Activated CD8-positive, alpha-beta memory T cell treated with anti-CD3 and anti-CD28 coated beads for 4 hours (primary cell): Measurements from ENCODE around the gene EIF4B.

ENCODE experiments used
- DNase-seq, 2 donors: peaks; one replicate each; pipeline ENCODE4 v3.0.0-alpha.2; 2020; ENCODE audit warnings: low read depth in 2 of 2

EIF4B gene

DNA sequence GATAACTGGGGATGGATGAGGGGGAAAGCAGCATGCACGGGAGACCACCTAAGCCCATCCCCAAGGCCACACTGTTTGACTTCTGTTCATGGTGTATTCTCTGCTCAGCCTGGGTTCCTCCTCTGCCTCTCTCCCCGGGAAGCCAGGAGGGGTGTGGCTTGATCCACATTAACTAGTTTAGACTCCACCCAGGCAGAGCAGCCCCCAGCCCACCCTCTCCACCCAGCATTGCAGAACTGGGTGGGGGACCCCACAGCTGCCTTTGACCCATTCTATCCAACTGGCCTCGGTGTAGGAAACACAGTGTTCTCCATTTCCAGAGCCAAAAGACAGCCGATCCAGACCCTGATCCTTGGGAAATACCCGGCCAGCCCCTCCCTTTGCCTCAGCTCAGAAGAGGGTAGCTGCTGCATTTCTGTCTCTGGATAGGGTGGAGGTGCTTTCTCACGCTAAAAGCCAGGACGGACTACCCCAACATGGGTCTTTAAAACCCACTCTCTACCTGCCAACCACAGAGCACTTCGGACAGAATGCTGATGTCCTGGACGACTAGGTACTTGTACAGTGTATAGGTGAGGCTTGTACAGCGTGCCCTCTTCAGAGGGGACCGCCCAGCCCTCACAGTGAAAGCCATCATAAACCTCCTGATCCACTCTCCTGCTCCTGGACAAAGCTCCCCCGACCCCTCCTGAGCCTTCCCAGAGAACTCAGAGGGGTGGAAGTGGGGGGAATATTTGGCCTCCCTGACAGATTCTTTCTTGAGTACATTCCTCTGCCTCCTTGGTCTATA is 63.6 kb downstream of the EIF4B start:
- no peak for DNase-seq

DNA sequence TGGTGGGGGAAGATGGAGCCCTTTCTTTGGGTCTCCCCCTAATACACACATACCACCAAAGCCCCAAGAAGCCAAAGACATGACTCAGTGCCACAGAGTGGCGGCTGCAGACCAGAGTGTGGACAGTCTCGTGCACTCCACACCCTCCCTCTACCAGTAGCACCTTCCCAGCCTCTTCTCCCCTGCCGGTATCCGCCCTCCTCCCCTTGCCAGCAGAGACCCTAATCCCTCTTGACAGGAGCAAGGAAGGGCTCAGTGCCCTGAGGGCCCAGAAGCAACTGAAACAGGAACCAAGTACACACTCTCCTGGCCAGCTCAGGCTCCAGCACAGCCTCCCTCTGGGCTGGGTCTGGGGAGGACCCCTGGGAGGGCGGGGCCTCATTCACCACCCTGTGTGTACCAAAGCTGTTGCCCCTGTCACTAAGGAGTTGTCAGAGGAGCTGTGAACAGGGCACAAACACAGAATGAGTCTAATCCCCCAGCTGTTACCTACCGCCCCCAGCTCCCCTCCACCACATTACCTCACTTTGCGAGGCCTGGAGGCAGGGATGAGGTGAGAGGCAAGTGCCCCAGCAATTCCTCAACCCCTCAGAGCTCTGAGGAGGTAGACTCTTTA is 64.7 kb downstream of the EIF4B start:
- no peak for DNase-seq

DNA sequence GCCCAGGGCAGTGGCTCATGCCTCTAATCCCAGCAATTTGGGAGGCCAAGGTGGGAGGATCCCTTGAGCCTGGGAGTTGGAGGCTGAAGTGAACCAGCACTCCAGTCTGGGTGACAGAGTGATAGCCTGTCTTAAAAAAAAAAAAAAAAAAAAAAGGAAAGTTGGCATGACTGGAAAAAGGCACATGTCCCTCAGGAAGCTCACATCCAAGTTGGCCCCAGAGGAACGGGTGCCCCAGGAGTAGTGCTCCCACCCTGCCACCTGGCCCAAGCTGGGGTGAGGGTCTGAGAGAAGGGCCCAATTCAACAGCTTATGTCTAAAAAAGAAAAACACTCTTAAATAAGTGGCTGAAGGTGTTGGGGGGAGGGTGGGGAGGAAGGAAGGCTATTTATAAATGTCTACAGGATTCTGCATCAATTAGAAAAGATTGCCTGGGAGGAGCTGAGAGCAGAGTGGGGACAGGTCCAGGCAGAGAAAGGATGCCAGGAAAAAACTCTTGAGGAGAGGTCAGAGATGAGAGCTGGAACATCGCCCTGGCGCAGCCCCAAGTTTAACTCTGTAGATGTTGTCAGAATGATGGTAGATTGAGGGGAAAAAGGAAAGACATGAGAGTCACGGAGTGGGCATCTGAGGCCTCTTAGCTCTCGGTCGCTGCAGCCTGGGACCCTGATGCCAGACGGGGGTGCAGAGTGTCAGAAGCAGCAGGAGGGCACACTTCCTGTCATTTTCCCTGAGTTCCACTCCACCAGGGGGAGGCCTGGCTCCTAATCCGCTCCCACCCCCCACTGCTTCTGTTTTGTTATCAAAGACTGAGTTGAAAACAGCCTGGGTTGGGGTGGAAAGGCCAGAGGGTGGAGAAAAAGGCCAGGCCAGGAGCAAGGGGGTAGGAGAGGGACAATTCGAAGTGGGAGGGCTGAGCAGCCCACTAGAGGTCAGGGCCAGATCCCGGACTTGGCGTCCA is 65.6 kb downstream of the EIF4B start:
- no peak for DNase-seq

DNA sequence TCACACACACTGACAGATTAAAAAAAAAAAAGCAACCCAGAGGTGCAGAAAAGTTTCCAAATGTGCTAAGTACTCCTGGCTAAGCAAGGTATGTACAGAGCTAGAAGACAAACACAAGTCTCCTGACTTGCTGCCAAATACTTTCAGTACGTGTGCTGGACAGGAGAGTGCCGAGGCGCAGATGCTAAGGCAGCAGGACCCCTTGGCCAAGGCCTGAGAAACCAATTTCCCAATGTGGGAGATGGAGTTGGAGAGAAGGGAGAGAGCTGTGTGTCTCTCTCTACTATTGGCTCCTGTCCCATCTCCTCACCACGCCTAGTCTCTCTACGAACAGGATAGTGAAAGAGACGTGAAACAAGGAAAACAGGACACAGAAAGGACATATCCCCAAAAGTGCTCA is 67.6 kb downstream of the EIF4B start:
- no peak for DNase-seq

DNA sequence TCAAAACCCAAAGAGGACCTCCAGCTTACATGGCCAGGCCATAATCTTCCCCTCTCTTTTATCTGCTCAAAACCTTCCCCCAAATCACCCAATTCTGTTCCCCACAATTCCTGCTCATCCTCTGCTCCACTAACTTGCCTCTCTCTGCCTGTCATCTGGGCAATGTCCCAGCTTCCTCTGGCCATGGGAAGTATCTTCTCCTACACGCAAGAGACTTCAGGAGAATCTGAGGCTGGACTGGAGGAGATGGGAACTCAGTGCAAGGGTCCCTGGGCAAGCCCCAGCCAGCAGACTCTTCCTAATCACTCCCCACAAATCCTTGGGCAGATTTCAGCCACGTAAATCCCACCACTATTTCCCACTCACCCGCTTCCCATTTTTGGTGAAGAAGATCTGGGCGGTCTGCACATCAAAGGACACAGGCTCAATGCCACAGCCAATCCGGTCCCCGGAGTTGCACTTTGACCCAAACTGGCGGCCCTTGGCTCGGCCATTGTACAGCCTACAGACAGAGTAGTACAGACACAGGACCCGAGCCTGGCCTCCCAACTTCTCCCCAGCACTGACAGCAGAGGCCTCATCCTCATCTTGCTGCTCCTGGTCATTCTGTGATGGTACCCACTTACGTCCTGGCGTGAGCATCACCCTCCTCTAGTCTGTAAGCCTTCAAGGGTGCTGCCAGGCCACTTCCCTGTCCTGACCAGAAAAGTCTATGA is 68.2 kb downstream of the EIF4B start:
- DNase-seq: no peak

DNA sequence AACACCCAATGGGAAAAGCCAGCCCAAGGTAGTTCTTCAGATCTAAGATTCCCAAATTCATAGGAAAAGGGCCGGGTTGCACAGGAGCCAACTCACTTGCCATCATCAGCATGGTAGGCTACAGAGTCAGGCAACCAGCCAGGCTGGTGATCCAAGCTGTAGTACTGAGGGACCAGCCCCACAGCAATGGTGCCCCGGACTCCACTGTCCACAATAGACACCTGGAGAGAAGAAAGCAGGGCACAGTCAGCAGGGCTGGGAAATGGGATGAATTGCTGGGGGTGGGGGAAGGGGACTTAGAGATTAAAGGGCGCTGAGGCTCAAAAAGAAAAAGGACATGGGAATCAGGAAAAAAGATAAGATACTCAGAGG is 68.7 kb downstream of the EIF4B start:
- no peak for DNase-seq

DNA sequence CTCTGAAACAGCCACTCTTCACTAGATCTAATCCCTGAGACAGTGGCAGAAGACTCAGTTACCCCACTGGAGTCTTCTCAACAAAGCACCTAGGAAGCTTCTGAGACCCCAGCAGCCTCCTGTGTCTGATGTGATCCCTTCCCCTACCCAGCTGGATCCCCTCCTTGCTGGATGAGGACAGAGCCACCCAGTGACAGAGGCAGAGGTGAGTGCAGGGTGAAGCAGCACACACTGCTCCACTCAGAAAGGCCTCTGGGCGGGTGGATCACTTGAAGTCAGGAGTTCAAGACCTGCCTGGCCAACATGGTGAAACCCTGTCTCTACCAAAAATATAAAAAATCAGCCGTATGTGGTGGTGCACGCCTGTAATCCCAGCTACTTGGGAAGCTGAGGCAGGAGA is 70.2 kb downstream of the EIF4B start:
- no peak for DNase-seq

DNA sequence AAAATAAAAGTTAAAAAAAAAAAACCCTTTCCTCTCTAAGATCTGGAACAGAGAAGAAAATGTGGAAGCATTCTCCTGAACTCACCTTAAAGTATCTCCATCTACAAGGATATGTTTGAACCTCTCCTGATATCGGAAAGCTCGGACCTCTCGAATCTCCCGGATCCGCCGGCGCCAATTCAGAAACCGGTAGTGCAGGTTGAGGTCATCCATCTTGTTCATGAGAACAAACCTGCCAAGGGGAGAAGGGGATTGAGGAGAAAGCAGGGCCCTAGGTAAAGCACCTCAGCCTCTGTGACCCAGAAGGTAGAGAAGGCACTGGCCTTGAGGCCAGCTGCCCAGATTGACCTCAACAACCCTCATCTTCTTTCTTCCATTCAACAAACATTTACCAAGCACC is 70.8 kb downstream of the EIF4B start:
- no peak for DNase-seq

DNA sequence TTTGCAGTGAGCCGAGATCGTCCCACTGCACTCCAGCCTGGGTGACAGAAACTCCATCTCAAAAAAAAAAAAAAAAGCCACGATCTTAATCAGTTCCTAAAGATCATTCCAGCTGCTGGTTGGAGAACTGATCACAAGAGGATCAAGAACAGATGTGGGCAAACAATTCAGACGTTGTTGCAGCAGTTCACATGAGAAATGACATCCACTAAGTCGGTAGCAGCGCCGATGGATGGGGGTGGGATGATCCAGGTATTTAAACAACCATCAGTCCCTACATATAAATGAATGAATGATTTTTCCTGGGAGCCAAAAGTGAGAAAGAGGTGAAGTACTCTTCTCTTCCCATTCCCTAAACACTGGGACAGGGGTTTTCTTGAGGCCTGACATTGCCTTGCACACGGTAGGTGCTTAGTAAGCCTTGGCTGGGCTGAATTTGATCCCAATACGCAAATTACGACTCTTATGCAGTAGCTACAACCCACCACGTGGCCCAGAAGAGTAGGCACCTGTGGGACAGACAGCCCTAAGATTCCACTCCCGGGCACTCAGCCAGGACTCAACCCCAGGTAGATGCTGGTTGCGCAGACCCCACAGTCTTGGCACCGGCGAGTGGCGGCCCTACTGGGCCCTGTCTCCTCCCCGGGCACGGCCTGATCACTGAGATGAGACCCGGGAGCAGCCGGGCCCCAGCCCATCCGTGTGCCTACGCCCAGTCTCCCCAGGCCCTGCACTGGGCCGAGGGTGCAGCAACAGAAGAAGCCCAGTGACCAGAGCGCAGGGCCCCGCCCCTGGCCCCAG is 72.4 kb downstream of the EIF4B start:
- no peak for DNase-seq

DNA sequence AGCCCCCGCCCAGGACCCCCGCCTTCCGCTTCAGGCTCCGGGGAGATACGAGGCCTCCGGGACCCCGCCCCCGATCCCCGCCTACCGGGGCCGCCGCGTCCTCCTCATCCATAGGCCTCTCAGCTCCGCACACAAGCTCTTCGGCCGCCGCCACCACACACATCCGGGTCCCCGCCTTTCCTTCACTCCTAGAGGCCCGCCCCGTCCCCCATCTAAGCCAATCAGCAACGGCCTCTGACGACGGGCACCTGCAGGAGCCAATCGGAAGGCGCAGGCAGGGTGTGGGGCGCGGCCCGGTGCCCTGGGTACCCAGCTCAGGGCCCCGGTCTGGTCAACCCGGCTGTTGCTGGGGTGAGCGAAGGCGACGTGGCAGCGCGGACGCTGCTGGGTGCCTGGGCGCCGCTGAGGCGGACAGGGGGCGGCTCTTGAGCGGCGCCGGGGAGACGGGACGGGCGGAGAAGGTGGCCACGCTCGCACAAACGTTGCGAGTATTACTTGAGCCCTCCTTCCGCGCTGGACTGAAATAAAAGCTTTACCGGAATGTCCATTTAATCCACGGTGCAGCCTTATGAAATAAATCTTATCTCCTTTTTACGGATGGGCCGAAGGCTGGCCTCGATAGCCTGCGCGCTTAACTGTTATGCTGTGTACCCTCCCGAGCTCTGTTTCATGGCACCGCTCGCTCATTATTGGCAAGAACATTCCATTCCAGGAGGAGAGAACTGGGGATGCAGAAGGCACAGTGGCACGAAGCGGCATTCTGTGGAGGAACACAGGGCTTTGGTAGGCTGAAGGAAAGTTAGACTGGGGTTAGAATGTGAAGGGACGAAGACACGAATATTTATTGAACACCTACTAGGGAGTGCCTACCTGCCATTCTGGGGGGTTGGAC is 73.2 kb downstream of the EIF4B start, which contains the start of gene SPRYD3:
TSS of gene SPRYD3 (minus strand) at position 165 of the 892 bp plus-strand sequence. CDS start at position 108, 57 bp downstream.
- peak; percentile 88 to 93 for DNase-seq

DNA sequence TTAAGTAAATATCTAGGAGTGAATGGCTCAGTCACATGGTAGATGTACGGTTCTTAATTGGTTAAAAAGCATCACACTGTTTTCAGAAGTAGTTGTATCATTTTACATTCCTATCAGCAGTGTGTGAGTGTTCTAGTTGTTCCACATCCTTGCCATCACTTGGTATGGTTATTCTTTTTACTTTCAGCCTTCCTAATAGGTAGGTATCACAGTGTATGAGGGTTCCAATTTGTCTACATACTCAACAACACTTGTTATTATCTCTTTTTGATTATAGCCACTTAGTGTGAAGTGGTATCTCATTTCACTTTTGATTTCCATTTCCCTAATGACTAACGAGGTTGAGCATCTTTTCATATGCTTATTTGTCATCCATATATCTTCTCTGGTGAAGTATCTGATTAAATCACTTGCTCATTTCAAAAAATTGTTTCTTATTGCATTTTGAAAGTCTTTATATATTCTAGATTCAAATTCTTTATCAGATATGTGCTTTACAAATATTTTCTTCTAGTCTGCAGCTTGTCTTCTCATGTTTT is 76.5 kb downstream of the EIF4B start:
- DNase-seq: no peak

DNA sequence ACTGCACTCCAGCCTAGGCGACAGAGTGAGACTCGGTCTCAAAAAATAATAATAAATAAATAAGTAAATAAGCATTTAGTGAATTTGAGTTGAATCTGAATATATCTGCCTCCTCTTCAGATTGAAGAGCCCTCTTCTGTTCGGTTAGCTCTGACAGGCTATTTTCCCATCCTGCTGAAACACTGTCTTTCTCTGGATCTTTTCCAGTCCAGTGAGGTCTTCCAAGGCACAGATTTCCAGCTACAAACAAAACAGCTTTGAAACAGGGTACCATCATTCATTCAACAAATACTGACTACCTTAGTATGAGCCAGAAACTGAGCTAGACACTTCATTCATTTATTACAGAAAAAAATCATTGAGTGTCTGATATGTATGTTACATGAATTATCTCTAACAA is 80.1 kb downstream of the EIF4B start:
- DNase-seq: no peak

DNA sequence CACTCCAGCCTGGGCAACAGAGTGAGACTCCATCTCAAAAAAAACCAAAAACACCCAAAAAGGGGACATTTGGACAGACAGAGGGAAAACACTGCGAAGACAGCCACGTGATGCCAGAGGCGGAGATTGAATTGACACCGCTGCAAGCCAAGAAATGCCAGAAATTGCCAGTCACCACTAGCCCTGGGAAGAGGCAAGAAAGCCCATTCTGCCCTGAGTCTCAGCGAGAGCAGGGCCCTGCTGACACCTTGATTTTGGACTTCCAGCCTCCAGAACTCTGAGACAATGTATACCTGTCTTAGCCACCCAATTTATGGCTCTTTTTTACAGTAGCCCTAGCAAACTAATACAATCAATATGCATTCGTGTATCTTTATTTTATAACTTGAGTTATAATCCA is 83.8 kb downstream of the EIF4B start:
- DNase-seq: no peak

DNA sequence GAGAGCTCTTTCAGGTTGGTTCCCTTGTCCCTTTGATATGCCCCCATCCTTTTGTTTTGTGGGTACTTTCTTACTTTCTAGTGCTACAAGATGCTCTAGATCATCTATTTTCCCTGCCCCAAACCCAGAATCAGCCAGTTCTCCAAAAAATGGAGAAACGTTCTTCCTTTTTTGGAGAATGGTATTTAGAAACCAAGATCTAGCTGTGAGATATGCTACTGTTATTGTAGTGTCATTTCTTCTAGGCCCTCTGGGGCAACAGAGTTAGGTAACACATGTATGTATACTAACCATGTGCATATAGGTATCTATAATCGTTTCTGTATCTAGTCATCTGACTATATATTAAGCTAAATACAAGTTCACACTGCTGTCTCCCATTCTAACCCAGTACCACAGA is 84.3 kb downstream of the EIF4B start:
- DNase-seq: no peak

DNA sequence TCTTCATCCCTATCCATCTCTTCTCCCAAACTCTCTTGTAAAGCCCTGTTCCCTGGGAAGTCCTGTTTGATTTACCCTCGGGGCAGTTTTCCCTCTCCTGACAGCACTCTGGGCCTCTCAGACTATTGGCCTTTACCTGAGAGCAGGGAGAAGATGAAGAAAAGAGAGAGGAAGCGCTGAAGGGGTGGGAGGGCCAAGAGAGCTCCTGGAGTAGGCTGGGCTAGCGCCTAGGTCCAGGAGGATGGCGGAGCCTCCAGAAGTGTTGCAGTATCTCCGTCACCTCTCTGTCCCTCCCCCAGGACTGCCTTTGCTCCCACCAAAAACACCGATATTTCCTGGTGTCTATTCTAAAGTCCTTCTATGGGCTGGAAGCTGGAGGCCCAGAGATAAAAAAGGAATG is 85.5 kb downstream of the EIF4B start:
- no peak for DNase-seq
